Breast epithelium (tissue), 3 donors: ENCODE results near the gene HDHD5.

Experiments used
- POLR2A ChIP-seq: fragments of 450-650 bp; IDR thresholded peaks from one replicate; pipeline ENCODE4 v1.6.1; 2016; ENCODE audit warnings: antibody characterized with exemption, mild to moderate bottlenecking, moderate library complexity
- POLR2AphosphoS5 ChIP-seq, 3 donors: sonication (generic); formaldehyde crosslinking; IDR thresholded peaks; one replicate each; pipeline ENCODE4 v1.6.1; 2017; ENCODE audit warnings: antibody characterized with exemption in 3 of 3
- TF ChIP-seq, protein P1 (sequence below), 3 donors: fragments of 450-650 bp; IDR thresholded peaks; one replicate each; pipeline ENCODE4 v1.5.1; 2016 to 2017; ENCODE audit warnings: antibody characterized with exemption in 3 of 3, mild to moderate bottlenecking in 3 of 3, moderate library complexity in 3 of 3

DNA sequence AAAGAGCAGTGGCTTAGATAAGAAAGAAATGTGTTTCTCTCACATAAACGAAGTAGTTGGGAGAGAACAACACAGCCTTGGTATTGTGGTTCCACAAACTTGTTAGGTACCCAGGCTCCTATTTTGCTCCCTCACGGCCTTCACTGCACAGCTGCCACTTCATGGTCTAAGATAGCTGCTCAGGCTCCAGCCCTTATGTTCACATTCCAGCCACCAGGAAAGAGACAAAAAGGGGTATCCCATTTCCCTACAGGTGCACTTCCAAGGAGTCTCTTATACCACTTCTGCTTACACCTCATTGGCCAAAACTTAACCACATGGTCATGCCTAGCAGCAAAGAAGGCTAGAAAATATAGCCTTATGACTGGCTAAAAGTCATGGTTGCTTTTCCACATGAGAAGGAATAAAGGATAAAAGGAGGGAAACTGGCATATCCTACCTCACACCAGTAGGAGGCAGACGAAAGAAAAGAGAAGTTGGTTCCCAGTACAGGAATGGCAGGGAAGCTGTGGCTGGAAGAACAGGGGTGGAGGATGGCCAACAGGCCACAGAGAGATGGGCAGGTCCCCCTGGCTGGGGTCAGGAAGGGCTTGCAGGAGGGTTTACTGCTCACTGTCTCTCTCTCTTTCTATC, 5.4 kb upstream of the HDHD5 start:
- TF ChIP-seq, protein P1, sequence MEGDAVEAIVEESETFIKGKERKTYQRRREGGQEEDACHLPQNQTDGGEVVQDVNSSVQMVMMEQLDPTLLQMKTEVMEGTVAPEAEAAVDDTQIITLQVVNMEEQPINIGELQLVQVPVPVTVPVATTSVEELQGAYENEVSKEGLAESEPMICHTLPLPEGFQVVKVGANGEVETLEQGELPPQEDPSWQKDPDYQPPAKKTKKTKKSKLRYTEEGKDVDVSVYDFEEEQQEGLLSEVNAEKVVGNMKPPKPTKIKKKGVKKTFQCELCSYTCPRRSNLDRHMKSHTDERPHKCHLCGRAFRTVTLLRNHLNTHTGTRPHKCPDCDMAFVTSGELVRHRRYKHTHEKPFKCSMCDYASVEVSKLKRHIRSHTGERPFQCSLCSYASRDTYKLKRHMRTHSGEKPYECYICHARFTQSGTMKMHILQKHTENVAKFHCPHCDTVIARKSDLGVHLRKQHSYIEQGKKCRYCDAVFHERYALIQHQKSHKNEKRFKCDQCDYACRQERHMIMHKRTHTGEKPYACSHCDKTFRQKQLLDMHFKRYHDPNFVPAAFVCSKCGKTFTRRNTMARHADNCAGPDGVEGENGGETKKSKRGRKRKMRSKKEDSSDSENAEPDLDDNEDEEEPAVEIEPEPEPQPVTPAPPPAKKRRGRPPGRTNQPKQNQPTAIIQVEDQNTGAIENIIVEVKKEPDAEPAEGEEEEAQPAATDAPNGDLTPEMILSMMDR (IDR thresholded peaks at IDR 0.05), result no peak
- TF ChIP-seq POLR2AphosphoS5 (IDR thresholded peaks at IDR 0.05) (no peak), POLR2A (no peak)
